ENCODE results near the gene CRHBP. TPM values are rescaled to one million over a fixed set of nuclear protein-coding genes. Genes with fewer than 3 reads are reported as not detected.

The CRHBP gene
- total and polyA plus RNA-seq, 2 experiments from 2014 or later: 0.37 to 5.0 TPM

GRCh38 chr5:77006124-77006523, 53.3 kb downstream of the CRHBP start:
- Histone ChIP-seq H3K4me3 (no peak overlapping the region), H3K79me2 (no peaks in the 10 kb centered on the region), H3K4me1 (ENCODE audit: insufficient read depth) (no peaks in the 10 kb centered on the region), H3K36me3 (replicated peaks; ENCODE audit: insufficient read depth, low read depth) (no peaks in the 10 kb centered on the region), H3K9me3 (ENCODE audit: low read depth) (no peaks in the 10 kb centered on the region), H3K27ac (no peak overlapping the region), H2AFZ (no peak overlapping the region), H3K9me2 (replicated peaks; ENCODE audit: insufficient read depth) (no peaks in the 10 kb centered on the region), H3K4me2 (no peak overlapping the region), H3K27me3 (no peaks in the 10 kb centered on the region), H4K20me1 (ENCODE audit: insufficient read depth, poor library complexity, severe bottlenecking) (no peaks in the 10 kb centered on the region)
- no peak for TF ChIP-seq CTCF (IDR thresholded peaks at IDR 0.05; ENCODE audit: poor library complexity)
- no peak for TF ChIP-seq EZH2 (IDR thresholded peaks at IDR 0.05; ENCODE audit: borderline replicate concordance)
- no peak for TF ChIP-seq EZH2phosphoT487 (IDR thresholded peaks at IDR 0.05; ENCODE audit: low read depth, severe bottlenecking, unreplicated experiment)
- WGBS (ENCODE audit: low lambda C conversion rate, missing lambda C conversion rate): 91% methylated on average over 2 of the region's 2 CpGs
- DNase-seq (ENCODE audit: low spot score): no peak

DNA sequence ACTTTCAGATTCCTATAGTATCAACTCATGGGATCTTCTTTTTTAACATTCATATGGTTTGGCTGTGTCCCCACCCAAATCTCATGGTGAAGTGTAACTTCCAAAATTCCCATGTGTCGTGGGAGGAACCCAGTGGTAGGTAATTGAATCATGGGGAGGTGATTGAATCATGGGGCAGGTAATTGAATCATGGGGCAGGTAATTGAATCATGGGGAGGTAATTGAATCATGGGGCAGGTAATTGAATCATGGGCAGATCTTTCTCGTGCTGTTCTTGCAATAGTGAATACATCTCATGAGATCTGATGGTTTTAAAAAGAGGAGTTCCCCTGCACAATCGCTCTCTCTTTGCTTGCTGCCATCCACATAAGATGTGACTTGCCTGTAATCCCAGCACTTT, 55.6 kb downstream of the CRHBP start:
- H3K36me3 ChIP-seq (replicated peaks; ENCODE audit: insufficient read depth, low read depth): no peaks in the 10 kb centered on the region
- TF ChIP-seq CTCF (IDR thresholded peaks at IDR 0.05; ENCODE audit: poor library complexity) (no peak), EZH2phosphoT487 (IDR thresholded peaks at IDR 0.05; ENCODE audit: low read depth, severe bottlenecking, unreplicated experiment) (no peak), EZH2 (IDR thresholded peaks at IDR 0.05; ENCODE audit: borderline replicate concordance) (no peak)
- no peak overlapping the region for H3K4me3 ChIP-seq
- H2AFZ ChIP-seq: no peak overlapping the region
- H4K20me1 ChIP-seq (ENCODE audit: insufficient read depth, poor library complexity, severe bottlenecking): no peaks in the 10 kb centered on the region
- no peak overlapping the region for H3K4me2 ChIP-seq
- H3K27ac ChIP-seq: no peak overlapping the region
- H3K9me3 ChIP-seq (ENCODE audit: low read depth): no peaks in the 10 kb centered on the region
- 86% methylated on average over 2 of the region's 3 CpGs for WGBS (ENCODE audit: low lambda C conversion rate, missing lambda C conversion rate)
- H3K79me2 ChIP-seq: no peaks in the 10 kb centered on the region
- no peaks in the 10 kb centered on the region for H3K4me1 ChIP-seq (ENCODE audit: insufficient read depth)
- DNase-seq (ENCODE audit: low spot score): no peak
- H3K9me2 ChIP-seq (replicated peaks; ENCODE audit: insufficient read depth): no peaks in the 10 kb centered on the region
- H3K27me3 ChIP-seq: no peaks in the 10 kb centered on the region

- Histone ChIP-seq H3K27me3 (no peaks in the 10 kb centered on the region), H3K27ac (no peak overlapping the region), H3K79me2 (no peaks in the 10 kb centered on the region), H4K20me1 (ENCODE audit: insufficient read depth, poor library complexity, severe bottlenecking) (no peaks in the 10 kb centered on the region), H3K4me1 (ENCODE audit: insufficient read depth) (no peaks in the 10 kb centered on the region), H3K9me3 (ENCODE audit: low read depth) (no peaks in the 10 kb centered on the region), H3K4me3 (no peak overlapping the region), H3K9me2 (replicated peaks; ENCODE audit: insufficient read depth) (no peaks in the 10 kb centered on the region), H3K4me2 (no peak overlapping the region), H3K36me3 (replicated peaks; ENCODE audit: insufficient read depth, low read depth) (no peaks in the 10 kb centered on the region), H2AFZ (no peak overlapping the region)
- no peak for DNase-seq (ENCODE audit: low spot score)
- WGBS (ENCODE audit: low lambda C conversion rate, missing lambda C conversion rate): 96% methylated on average over 5 of the region's 5 CpGs
- no peak for TF ChIP-seq CTCF (IDR thresholded peaks at IDR 0.05; ENCODE audit: poor library complexity)
- TF ChIP-seq EZH2 (IDR thresholded peaks at IDR 0.05; ENCODE audit: borderline replicate concordance): no peak
- TF ChIP-seq EZH2phosphoT487 (IDR thresholded peaks at IDR 0.05; ENCODE audit: low read depth, severe bottlenecking, unreplicated experiment): no peak
These were observed 57.4 kb downstream of the CRHBP start for GRCh38 chr5:77010243-77010642.

- WGBS (ENCODE audit: low lambda C conversion rate, missing lambda C conversion rate): 81% methylated on average over 5 of the region's 5 CpGs
- Histone ChIP-seq H3K36me3 (replicated peaks; ENCODE audit: insufficient read depth, low read depth) (no peaks in the 10 kb centered on the region), H3K27me3 (no peaks in the 10 kb centered on the region), H3K79me2 (no peaks in the 10 kb centered on the region), H4K20me1 (ENCODE audit: insufficient read depth, poor library complexity, severe bottlenecking) (no peaks in the 10 kb centered on the region), H3K4me1 (ENCODE audit: insufficient read depth) (no peaks in the 10 kb centered on the region), H3K4me2 (no peak overlapping the region), H3K9me3 (ENCODE audit: low read depth) (no peaks in the 10 kb centered on the region), H3K27ac (no peak overlapping the region), H3K4me3 (no peak overlapping the region), H3K9me2 (replicated peaks; ENCODE audit: insufficient read depth) (no peaks in the 10 kb centered on the region), H2AFZ (no peak overlapping the region)
- TF ChIP-seq EZH2phosphoT487 (IDR thresholded peaks at IDR 0.05; ENCODE audit: low read depth, severe bottlenecking, unreplicated experiment): no peak
- no peak for TF ChIP-seq EZH2 (IDR thresholded peaks at IDR 0.05; ENCODE audit: borderline replicate concordance)
- TF ChIP-seq CTCF (IDR thresholded peaks at IDR 0.05; ENCODE audit: poor library complexity): no peak
- no peak for DNase-seq (ENCODE audit: low spot score)
These were observed 58.7 kb downstream of the CRHBP start for GRCh38 chr5:77011498-77011897.

Data from hepatocyte (in vitro differentiated cells).